Urothelium cell line (cell line): ENCODE measurements around the gene KIF1A.

Experiments used
- DNase-seq: peaks from one replicate; pipeline ENCODE4 v3.0.0; 2011; ENCODE audit warnings: low spot score, mixed read lengths
- FAIRE-seq: peaks from 2 replicates; lab custom pipeline; 2011; peaks lifted over from hg19 to GRCh38; lab: Jason Lieb, UNC

The KIF1A gene

DNA sequence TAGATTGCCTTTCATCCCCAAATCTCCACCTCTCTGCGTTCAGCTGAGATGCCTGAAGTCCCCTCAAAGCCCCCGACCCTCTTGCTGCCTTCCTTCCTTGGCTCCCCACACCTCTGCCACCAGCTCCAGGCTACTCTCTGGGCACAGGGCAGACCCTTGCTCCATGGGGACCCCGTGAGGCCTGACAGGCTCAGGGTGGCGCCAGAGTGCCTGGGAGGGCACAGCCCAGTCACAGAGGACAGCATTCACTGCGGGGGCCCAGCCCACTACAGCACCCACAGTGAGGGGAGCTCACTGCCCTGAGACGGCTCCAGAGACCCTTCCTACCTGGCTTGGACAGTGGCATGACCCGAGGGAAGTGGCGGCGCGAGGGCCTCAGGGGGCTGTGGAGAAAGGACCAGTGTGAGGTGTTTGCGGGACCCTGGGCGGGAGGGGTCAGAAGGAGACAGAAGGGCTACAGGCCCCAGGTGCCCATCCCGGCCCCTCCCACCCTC lies 77.4 kb downstream of the KIF1A start:
- DNase-seq (no peak), FAIRE-seq (no peak)

DNA sequence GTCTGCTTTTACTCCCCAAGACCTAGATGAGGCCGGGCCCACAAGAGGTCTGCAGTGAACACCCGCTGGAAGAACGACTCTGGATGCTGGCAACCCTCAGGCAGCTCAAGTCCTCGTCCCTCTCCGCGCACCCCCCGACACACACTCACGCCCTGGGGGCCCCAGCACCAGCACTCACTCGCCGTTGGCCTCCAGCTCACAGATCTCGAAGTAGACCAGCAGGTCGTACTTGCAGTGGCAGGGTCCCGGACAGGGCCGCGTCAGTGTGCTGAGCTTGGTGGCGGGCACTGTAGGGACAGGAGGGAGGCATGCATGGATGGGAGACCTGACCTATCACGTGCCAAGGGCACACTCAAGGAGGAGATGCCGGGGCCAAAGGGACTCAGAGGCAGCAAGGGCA lies 78.9 kb downstream of the KIF1A start:
- FAIRE-seq (no peak), DNase-seq (no peak)

DNA sequence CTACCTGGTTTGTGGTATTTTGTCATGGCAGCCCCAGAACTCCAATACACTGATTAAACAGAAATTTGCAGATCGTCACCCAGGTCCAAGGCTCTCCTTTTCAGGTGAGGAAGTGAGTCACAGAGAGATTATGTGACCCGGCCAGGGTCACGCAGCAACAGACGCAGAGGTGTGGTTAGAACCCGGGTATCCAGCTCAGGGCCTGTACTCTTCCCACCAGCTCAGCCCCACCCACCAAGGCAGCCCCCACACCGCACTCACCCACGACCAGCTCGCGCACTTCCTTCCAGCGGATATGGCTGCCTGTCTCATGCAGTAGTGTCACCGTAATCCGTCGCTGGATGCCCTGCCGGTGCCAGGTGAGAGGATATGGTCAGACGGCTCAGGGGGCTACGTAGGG lies 80.2 kb downstream of the KIF1A start:
- peak; percentile 30 for DNase-seq
- FAIRE-seq, result no peak

DNA sequence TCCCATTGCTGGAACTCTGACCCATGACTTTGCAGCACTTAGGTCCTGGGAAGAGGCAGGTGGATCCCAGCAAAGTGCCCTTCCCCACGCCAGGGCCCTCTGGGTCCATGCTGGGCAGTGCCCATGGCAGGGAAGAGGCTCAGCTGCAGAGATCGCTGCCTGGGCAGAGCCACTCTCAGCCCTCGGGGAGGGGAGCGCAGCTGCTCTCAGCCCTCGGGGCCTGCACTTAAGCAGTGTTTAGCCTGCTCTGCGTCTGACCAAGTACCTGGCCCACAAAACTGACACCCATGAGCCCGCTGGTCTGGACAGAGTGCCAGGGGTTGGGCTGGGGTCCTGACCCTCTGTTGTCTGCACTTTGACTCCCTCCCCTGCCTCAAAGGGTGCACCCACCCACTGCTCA lies 82.1 kb downstream of the KIF1A start:
- no peak for DNase-seq
- FAIRE-seq, result no peak

DNA sequence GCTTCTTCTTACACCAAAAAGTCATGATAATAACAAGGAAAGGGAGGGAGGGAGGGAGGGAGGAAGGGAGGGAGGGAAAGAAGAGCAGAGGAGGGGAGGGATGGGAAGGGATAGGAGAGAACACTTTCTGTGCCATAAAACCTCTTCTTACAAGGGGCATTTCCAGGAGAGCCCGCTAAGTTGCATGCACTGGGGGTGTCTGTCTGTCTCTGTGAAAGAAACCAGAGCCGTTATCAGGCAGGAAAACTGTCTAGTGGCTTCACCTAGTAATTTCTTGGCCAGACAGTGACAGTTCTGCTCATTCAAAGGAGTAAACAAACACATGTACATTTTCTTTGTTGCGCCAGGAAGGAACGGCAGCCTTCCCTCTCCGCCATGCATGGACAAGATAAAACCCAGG lies 82.5 kb downstream of the KIF1A start:
- no peak for FAIRE-seq

DNA sequence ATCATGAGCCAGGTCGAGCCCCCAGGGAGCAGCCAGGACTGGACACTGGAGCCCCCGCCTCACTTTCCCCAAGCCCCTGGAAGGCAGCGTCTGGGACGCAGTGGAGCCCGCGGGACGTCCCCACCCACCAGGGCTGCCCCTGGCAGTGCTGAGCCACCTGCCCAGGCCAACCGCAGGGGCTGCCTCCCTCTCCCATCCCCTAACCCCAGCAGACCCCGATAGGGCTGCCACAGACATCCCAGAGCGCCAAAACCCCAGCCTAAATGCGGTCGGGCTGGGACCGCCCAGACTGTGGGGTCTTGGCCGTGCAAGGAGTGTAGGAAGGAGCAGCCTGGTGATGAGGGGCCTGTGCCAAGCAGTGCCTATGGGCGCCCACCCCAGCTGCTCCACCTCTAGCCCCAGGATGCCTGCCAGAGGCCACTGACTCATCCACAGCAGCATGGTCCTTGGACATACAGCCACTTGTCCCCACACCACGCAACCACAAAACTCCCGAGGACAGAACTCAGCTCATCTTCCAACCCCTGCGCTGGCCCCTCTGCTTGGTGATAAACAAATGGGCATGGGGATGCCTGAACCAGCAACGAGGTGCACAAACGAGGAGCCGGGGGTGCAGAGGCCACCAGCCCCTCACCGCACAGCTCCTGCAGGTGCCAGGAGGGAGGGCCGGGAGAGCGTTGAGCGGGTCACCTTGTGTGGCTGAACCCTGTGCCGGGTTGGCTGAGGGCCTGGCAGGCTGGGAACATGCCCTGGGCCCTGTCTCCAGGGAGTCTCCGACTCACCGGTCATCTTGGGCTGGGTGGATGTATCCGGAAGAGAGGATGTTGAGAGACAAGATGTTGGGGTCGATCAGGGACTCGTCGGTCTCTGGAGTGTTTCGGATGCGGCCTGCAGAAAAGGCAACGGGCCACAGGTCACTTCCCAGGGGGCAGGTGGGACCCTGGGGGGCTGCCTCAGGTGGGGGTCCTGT lies 83.5 kb downstream of the KIF1A start:
- no peak for FAIRE-seq
- DNase-seq, result no peak

More for the DNA sequence above, 82.5 kb downstream of the KIF1A start:
- DNase-seq, result no peak

DNA sequence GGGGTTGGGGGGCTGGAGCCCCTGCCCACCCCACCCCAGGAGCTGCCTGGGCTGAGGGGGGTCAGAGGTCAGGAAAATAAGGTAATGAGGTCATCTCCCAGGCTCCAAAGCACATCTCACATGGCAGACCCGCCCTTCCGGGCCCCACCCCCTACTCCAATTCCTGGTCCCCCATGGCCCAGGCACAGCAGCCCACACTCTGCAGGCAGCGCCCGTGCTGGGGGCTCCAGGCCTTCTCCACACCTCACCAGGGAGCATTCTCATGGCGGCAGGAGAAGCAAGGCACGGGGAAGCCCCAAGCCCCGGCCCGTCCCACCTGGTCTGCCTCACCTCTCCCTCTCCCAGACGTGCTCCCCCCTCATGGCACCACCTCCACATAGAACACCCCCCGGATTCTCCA lies 84.5 kb downstream of the KIF1A start:
- no peak for FAIRE-seq

DNA sequence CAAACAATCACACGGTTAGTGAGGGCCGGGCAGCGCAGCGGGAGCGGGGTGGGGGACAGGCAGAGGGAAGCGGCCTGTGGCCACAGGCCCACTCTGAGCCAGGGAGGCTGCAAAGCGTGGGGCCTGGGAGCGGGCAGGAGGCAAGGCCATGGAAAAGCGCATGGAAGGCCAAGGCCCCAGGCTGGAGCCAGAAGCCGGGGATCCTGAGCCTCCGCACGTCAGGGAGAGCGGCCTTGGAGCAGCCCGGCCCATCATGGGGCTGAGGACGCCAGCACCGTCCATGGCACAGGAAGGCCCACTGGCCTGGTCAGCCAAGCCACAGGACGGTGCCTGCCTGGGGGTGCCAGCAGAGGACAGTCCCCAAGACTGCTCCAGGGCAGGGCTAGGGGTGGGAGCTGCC lies 85.3 kb downstream of the KIF1A start:
- DNase-seq (no peak), FAIRE-seq (no peak)

More for the DNA sequence above, 84.5 kb downstream of the KIF1A start:
- DNase-seq, result no peak

DNA sequence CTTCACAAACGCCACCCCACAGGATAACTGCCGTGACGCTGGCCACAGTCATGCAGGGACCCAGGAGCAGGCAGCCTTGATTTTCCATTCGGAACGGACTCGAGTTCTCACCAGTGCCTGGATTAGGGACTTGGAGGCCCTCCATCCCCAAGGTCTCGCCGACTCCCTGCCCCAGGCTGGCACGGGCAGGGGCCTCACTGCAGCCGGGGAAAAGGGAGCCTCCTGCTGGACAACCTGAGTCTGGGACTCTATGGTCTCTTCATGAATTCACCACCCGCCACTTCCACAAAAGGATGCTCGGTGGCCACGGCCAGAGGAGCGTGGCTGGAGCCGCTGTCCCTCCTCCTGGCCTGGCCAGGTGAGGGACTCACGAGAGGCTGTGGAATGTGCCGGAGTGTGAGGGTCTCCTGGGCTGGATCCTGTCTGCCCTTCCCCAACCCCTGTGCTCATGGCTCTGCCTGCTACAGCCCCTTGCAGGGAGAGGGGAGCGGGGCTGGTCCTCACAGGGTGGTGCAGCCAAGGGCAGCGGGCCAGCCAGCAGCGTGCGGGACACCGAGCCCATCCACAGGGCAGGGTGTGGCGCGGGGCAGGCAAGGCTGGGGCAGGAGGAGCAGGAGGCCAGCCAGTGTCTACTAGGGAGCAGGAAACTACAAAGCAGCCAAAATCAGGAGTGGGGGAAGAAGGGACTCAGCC lies 86.1 kb downstream of the KIF1A start:
- no peak for FAIRE-seq
- DNase-seq, result no peak

DNA sequence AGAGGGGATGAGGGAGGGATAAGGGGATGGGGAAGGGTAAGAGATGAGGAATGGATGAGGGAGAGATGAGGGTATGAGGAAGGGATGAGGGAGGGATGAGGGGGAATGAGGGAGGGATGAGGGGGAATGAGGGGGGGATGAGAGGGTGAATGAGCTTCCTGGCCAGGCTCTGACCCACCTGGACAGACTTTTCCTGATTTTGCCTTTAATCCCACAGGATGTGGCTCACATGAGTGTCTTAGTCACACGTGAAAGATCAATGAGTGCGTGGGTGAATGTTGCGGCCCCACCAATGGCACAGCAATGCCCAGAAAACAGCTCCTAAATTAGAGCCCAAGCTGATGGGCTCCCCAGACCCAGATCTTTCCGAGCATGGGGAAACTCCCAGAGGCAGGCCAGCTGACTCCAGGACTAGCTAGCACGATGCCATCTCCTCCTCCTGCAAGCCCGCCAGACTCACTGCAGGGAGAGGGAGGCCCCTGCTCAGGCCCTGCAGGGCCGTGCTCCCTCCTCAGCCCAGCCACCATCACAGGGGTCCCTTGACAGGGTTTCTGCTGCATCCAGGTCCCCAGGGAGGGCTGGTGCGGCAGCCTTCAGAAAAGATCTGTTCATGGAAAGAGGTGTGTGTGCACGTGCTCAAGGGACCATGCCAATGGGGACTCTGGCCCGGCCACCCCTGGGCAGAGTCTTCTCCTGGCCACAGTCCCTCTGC lies 87.0 kb downstream of the KIF1A start:
- FAIRE-seq, result no peak
- peak; percentile 14 for DNase-seq

DNA sequence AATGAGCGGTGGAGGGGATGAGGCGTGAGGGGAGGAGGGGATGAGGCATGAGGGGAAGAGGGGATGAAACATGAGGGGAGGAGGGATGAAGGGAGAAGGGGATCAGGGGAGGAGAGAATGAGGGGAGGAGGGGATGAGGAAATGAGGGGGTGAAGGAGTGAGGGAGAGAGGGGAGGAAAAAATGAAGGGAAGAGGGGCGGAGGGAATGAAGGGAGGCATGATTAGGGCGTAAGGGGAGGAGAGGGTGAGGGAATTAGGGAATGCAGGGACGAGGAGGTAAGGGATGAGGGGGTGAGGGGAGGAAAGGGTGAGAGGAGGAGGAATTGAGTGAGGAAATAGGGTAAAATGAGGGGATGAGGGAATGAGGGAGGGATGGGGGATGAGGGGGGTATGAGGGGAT lies 87.8 kb downstream of the KIF1A start:
- no peak for DNase-seq
- no peak for FAIRE-seq

DNA sequence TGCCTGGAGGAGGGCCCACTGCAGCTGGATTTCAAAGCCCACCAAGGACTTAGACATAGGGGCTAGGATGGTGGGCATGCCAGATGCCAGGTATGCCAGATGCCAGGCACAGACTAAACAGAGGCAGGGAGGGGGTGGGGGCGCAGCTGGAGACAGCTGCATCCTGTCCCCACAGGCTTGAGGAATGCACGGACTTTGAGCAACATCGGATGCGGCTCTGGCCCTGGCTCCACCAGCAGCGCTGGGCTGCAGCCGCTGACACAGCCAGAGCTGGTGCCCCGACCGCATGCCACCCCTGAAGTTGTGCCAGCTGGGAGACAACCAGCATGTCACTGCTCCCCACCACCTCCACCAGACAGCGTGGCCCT lies 88.9 kb downstream of the KIF1A start:
- FAIRE-seq, result no peak

DNA sequence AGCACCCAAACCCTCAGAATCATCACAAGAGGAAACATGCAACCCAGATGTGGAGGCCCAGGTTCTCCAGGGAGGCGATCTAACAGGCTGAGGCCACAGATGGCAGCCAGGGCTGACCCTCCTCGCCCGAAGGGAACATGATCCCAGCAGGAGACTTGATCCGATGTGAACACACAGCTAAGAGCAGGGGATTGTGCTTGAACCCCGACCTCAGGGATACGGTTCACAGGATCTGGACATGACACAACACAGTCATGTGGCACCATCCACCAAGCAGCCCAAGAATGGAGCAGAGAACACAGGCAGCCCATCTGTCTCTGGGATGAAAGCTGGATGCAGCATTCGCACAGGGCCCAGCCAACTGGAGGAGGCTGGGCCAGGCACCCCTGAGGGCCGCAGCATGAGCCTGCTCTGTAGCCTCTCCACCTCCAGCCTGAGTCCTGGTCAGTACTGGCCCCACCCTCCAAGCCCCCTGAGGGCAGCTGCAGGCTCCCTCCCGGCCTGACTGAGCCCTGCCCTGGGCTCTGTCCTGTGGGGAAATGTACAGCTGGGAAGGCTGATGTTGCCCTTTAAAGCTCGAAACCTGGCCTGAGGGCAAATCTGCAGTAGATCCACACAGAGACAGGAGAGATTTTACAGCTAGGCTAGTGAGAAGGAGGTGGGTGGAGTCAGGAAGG lies 89.4 kb downstream of the KIF1A start:
- FAIRE-seq, result no peak
- DNase-seq, result no peak

More for the DNA sequence above, 88.9 kb downstream of the KIF1A start:
- DNase-seq, result no peak

DNA sequence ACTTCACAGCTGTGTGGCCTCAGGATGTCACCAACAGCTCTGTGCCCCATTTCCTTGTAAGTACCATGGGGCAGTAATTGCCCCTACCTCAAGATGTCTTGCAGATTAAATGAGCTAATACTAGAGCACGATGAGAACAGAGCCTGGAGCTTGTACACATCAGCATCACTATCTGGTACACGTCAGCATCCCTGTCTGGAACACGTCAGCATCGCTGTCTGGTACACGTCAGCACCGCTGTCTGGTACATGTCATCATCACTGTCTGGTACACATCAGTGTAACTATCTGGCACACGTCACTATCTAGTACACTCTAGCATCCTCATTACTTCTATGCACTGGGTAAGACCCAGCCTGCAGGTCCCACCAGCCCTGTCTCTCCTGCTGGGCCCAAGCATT lies 91.2 kb downstream of the KIF1A start:
- DNase-seq (no peak), FAIRE-seq (no peak)

DNA sequence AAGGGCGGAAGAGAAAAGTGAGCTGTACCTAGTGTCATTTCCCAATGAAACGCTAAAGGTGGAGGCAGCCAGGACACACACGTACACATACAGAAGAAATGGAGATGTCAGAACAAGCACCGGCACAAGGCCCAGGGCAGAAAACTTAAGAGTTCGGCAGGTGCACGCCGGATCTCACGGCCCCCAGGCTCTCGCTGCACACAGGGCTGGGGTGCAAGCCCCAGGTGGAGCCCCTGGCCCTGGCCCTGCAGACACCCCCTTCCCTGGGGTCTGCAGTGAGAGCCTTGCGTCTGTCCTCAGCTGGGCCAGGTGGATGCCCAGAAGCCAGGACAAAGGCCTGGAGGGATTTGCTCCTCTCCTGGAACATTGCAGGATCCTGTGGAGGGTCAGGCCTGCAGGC lies 91.7 kb downstream of the KIF1A start:
- DNase-seq, result no peak
- FAIRE-seq, result no peak

DNA sequence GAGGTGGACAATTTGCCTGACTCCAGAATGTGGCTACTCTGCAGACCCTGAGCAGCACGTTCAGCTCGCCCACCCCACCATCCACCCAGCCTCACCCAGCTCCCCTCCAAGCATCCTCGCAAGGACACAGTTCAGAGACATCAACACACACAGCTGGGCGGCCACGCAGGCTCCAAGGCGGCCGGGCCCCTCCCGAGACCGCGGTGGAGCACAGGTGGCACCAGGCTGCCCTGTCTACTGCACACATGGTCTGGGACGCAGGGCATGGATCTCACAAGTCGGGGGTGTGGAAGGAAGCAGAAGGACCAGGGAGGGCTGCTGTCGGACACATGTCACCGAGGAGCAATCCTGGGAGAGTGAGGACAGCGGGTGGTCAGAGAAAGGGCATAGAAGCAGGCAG lies 92.1 kb downstream of the KIF1A start:
- DNase-seq, result no peak
- FAIRE-seq, result no peak

DNA sequence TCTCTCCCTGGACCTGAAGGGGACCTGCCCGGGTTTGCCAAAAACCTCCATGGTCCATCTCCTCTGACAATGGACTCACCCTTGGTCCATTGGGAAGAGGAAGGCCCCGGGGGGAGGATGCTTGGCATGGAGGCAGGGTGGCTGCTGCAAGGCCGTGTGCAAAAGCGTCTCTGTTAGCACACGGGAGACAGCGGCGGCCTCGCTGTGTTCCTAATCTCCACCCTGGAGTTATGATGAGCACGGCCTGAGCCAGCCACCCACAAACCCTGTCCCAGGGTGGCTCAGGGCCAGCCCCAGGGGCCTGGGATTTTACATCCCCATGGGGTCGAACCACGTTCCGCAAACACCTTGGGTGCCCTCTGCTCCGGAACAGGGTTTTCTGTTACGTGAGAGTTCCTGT lies 92.6 kb downstream of the KIF1A start:
- DNase-seq (no peak), FAIRE-seq (no peak)

DNA sequence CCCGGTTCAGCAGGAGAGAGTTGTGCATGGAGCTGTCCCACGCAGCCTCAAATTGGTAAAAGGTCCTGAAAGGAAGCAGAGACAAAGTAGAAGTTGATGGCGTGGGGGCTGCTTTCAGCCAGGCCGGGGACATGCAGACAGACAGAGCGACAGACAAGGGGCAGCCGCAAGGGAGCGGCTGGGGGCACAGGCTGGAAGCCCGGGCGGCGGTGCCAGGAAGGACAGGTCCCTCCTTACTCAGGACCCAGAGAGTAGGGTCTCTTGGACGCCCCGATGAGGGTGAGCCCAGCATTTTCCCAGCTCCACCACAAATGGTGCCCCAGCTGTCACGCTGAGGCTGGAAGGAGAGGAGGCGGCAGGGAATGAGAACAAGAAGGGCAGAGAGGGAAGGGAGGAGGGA lies 93.1 kb downstream of the KIF1A start:
- DNase-seq, result no peak
- no peak for FAIRE-seq

DNA sequence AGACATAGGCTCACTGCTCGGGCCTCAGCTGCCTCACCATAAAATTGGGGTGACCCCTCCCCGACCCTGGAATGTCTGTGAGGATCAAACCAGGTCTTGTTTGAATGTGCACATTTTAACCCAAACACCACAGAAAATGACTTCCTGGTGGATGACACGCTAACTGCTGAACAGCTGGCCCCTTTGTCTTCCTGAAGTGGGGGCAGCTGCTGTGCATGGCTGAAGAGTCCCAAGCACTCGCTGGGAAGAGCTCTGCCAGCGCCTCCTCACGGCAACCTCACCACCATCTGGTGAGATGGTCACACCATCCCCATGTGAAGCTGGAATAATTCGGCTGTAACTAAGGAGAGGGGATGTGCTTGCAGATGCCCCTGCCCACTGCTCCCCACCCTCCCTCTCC lies 94.3 kb downstream of the KIF1A start:
- DNase-seq (no peak), FAIRE-seq (no peak)

DNA sequence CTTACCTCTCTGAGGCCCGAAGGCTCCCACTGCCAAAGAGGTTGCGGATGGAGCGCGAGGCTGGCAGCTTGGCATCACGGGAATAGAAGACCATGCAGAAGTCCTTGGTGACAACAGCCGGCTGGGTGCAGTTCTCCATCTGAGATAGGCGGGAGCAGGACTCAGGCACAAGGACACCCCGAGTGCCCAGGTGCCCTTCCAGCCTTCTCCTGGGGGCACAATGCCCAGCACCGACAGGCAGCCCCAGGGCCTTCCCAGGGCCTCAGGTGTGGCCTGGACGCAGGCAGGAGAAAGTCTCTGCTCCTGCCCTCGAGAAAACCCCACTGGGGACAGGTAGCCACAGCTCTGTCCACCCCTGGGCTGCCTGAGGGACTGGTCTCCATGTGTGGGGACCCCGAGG lies 94.8 kb downstream of the KIF1A start:
- DNase-seq (no peak), FAIRE-seq (no peak)

DNA sequence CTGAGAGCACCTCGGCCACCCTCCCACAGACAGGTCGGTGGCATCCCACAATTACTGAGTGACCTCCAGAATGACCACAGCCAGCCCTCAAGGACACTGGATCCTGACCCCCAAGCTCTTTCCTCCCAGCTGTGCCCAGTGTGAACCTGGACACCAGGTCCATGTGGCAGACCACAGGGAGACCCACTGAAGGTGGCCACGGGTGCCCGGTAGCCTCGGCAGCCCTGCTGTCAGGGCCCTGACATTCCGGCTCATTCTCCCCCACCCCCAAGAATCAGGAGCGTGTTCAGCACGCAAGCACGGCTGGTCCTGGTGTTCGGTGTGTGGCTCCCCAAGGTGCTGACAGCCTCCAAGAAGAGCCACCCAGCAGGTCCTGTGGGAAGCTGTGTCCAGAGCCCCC lies 95.6 kb downstream of the KIF1A start:
- DNase-seq (no peak), FAIRE-seq (no peak)
